Dermis blood vessel endothelial cell (primary cell): Measurements from ENCODE around the gene AGBL1. TPM values are rescaled to one million over a fixed set of nuclear protein-coding genes. Genes with fewer than 3 reads are reported as not detected.

ENCODE experiments used
- DNase-seq: peaks from one replicate; pipeline ENCODE4 v3.0.0; 2010
- total RNA-seq: library from RNA; depleted of rRNA; stranded (reverse); fragments of >200 nt; gene quantifications from 2 replicates; pipeline ENCODE4 v1.2.3, GENCODE V29; 2014

The AGBL1 gene
- total RNA-seq, 1 donor from 2014 or later, result not detected

DNA sequence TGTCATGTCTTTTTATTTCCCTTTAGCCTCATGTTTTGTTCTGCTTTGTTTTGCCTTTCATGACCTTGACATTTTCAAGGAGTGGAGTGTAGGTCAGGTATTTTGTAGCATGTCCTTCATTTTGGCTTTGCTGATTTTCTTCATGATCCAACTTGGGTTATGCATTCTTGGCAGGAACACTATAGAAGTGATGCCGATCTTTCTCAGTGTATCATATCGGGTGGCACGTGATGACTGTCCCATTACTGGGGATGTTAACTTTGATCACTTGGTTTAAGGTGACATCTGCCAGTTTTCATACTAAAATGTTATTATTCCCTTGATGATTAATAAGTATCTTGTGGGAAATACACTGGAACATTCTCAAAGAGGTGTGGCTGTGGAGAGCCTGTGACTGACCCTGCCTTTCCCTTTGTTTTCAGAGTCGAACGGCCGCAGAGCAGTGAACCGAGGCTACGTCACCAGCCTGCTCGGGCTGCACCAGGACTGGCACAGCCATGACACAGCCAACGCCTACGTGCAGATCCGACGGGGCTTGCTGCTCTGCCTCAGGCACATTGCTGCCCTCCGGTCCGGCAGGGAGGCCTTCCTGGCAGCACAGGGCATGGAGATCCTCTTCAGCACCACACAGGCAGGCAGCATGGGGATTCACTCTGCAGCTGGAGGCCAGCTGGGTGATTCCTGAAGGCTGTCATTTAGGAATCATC is 167.7 kb downstream of the AGBL1 start:
- DNase-seq, result no peak

DNA sequence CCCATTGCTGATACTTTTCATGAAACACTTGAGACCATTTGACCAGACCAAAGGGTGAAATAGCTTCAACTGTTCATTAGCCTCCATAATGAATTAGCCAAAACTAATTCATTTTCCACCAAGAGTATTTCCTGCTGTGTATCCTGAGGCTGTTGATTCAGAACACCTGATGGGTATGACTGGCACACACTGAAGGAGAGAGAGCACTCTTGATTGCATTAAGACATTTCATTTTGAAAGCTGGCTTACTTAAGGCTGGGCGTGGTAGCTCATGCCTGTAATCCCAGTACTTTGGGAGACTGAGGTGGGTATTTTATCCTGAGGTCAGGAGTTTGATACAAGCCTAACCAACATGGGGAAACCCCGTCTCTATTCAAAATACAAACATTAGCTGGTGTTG is 175.6 kb downstream of the AGBL1 start:
- no peak for DNase-seq

DNA sequence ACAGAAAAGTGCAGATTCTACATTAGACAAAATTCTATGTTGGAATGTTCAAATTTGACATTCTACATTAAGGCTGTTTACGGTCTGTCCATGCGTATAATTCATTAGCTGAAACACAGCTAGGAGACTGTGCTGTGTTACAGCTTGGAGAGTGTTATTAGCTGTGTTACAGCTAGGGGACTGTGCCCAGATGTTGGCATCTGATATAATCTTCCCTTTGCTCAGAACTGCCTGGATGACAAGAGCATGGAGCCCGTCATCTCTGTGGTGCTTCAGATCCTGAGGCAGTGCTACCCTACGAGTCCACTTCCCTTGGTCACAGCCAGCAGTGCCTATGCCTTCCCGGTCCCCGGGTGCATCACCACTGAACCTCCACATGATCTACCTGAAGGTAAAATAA is 177.0 kb downstream of the AGBL1 start:
- no peak for DNase-seq

DNA sequence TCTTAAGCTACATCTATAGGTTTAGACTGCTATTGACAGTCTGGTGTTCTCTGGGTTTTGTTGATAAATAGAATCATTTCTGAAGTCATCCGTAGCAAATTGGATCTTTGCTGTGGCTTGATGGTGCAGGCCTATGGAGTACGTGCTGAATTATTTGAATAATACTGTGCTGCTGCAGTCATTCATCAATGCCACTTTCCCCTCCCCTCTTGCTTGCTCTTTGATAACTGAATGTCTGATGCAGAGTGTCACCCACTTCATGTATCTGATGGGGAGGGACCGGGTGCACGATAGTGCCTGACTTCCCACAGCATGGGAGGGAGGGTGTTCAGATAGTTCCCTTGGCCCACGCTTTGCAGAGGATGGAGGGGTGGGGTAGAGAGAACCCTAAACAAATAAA is 179.9 kb downstream of the AGBL1 start:
- no peak for DNase-seq

DNA sequence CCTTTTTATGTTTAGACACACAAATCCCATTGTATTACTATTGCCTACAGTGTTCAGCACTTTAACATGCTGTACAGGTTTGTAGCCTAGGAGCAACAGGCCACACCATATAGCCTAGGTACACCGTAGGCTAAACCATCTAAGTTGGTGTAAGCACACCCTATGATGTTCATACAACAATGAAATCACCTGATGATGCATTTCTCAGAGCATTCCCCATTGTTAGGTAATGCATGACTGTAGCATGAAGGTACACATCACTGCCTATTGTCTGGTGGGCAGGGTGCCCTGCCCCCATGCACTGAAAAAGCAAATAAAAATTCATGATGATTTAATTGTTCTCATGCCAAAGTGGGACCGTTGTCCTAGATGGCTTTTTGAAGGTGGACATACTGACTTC is 183.6 kb downstream of the AGBL1 start:
- DNase-seq, result no peak

DNA sequence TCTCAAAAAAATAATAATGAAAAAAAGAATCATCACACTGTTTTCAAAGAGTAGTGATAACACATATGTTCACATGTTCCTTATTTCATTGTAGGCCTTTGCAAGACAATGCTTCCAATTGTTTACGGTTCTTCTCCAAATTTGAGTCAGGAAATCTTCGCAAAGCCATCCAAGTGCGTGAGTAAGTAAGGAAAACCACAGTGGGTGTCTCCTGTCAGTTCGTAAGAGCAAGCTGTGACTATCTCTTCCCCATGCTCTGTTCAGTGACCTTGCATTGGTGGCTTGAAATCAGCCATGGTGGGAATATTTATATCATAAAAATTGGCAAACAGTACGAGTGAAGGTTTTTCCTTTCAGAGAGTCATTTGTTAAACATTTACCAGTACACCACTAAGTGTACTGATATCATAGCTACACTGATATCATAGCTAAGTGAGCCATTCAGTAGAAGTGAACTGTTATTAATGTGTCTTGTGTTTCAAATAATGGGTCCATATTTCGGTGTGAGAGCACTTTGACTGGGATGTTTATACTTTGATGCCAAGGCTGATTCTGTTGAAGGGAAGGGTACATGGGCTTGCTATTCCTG is 187.3 kb downstream of the AGBL1 start:
- DNase-seq, result no peak

DNA sequence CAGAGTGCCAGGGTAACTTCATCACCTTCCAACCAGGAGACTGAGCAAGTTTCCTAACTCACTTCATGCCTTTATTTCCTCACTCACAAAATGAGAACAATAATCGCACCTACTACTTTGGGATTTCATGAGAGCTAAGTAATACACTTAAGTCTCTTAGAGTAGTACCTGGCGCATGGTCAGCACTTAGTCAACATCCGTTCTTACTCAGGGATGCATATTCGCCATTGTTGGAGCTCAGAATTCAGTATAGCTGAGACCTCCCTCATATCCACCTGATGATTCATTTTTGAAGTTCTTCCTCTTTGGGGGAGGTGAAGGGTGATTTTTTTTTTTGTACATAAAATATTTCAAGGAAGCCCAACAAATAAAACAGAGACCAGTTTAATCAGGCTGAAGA is 188.2 kb downstream of the AGBL1 start:
- no peak for DNase-seq

DNA sequence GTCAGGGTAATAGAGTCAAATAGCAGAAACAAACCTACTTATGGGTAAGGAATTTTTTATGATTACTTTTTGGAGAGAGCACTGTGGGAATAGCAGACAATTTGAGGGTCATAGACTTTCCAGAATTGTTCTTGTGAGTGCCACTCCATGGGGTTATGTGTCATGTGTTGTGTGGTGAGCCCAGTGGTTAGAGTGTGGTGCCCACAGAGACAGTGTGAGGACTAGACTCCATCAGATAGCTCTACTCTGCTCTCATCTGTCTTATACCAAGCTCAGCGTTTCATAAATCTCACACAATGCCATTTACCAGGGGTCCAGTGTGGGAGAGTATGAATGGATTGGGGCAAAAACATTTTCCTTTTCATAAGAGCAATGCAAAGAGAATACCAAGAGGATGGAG is 188.9 kb downstream of the AGBL1 start:
- DNase-seq, result no peak

DNA sequence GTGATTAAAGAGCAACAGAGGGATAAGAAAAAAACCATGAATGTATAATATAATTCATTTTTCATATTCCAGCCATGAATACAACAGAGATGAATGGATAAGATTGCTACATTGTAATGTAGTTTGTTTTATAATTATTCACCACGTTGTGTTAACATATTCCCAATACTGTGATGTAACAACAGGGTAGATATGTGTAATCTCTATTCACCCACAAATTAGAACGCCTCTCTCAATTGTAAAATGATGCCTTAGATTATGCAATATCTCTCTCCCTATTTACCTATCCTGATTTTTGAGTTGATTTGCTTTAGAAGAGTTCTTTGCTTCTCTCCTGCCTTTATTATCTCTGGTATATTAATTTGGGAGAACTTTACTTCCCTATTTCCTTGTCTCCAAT is 193.6 kb downstream of the AGBL1 start:
- DNase-seq, result no peak

DNA sequence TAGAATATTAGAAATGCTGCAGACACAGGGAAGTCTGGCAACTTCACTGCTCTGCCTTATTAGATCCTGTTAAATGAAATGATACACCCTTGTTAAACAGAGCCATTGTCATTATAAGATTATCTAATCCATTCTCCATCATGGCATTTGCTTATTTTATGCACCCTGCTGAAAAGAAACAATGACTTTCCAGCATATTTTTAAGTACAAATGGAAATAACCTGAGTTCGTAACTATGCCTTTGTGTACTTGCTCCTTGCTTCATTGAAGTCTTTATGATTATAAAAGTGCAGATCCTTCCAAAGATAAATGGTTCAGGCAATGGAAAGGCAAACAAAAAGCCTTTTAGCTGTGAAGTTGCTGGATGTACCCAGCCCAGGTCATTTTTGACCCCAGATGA is 195.7 kb downstream of the AGBL1 start:
- no peak for DNase-seq

DNA sequence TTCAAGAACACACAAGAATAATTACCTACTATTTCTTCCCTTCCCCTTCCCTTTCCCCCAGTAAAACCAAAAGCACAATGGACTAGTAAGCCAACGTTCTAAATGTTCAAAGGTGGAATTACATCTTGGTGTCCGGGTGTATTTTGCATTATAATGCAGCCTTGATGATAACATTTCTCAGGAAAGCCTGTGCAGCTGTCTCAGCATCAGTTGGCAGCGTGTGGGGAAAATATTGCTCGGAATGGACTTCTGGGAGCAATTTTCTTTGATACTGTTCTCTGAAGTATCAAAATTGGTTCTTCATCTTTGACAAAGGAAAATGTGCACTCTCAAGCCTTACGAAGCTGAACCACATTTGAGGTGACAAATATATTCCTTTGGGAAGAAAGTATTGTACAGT is 198.9 kb downstream of the AGBL1 start:
- DNase-seq, result no peak

DNA sequence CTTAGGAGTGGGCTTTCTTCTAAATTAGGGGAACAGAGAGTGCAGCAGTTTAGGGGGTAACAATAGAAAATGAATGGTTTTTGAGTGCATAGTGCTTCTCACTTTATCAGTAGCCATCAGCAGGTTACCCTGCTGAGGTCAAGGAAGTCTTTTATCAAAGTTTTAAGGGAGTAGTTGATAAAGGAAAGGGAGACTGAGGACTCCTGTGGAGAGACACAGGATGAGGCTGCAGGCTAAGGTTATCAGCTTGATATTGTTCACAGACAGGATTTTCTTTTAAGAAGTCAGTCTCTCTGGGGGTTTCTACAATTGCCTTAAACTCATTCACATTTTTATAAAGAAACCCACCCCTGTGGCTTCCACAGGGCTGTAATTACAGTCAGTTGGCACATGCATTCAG is 205.0 kb downstream of the AGBL1 start:
- DNase-seq, result no peak

DNA sequence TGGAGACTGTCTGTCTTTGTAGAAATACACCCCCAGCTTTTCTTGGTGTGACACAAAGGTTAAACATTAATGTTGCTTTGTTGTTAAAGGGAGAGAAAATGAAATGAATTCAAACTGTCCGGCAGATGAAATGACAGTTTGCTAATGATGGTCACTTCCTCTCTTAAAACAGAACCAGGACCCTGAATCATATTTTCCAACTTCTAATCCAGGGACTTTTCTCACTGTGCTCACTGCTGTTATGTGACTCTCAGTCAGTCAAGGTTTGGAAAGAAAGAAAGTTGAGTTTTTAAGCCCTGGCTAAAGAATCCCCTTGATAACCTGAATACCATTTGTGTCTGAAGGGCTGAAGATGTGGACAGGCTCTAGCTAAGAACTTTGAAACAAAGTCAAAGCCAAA is 215.8 kb downstream of the AGBL1 start:
- DNase-seq, result no peak

DNA sequence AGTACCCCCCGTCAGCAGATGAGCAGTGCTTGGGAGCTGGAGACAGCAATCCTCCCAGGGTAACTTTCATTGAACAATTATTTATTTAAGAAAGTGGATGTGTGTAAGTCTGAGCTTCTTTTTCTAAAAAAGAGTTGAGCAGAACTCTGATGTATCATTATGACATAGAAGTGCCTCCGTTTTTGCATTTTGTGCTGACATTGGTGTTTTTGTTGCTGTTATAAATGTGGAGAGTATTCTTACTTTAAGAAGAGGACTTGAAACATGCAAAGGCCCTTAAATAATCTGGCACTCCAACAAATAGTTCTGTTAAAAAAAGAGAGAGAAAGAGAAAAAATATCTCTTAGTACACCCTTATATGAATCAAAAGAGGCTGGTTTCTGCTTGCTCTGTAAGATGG is 217.1 kb downstream of the AGBL1 start:
- no peak for DNase-seq

DNA sequence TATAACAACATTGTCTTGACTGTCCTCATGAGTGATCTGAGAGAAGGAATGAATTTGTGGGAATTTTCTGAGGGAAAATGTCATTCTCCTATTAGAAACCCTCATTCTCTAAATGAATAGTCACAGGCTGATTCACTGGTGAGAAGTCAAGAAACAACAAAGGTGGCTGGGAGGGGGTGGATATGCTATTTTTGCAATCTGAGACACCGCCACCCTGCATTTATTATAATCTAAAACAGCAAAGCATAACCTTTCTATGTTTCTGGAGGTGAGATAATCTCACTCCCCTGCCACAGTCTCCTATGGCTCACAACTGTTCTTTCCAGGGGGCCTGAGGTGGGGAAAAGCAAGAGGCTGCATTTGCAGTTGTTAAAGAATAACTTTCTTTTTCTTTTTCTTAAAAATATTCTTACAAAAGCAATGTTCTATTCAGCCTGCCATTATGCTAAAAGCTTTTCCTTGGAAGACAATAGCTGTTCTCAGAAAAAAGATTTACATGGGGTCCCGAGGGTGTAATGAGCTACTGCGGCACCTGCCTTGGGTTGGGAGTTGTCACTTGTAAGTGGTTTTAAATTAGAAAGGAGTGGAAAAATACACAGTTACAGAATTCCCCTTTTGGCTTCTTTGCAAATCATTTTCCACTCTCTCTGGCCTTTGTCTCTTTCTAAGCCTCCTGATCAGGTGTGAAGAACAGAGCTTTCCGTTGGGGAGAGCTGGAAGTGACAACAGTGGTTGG is 220.9 kb downstream of the AGBL1 start:
- DNase-seq, result no peak

DNA sequence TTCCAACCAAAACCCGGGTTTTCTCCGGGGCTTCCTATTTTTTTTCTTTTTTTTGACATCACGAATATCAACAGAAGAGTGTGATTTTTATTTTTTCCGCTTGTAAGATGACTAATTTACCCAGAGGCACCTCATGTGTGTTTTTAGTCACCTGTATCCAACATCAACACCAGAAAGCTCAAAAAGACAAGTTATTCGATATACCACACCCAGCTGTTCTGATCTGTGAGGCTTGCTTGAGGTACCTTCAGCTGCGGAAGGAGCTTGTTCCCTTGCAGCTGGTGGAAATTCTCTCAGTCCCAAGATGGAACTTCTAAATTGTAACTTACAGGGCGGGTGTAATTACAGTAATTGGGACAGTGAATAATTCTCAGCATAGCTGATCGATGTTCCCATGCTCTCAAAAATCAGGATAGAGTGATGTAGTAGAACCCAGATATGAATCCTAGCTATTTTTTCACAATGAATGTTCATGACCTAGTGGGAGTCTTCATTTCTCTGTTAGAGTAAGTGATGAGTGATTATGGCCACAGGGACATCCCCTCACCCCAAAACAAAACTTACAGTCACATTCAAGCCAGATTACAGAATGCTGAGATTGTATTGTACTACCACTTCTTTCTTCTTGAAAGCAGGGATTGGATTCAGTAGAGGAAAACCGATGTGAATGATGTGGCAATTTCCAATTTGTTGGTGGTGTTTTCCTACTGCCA is 232.1 kb downstream of the AGBL1 start:
- no peak for DNase-seq

DNA sequence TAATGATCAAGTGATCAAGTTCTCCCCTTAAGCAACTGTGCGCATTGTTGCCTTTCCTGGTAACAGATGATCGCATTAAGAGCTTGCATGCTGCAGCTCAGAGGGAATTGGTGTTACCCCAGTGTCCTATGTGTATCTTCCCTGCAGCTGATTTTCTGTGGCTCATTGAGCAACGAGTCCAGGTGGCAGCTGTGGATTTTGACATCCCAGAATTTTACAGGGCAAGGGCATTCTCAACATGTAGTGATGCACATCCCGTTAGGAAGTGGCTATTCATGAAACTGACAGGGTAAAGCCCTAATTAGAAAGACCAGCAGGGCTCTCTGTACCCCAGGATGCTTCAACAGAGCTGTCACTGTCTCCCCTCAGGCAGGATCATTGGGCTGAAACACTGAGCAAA is 232.8 kb downstream of the AGBL1 start:
- DNase-seq, result no peak

DNA sequence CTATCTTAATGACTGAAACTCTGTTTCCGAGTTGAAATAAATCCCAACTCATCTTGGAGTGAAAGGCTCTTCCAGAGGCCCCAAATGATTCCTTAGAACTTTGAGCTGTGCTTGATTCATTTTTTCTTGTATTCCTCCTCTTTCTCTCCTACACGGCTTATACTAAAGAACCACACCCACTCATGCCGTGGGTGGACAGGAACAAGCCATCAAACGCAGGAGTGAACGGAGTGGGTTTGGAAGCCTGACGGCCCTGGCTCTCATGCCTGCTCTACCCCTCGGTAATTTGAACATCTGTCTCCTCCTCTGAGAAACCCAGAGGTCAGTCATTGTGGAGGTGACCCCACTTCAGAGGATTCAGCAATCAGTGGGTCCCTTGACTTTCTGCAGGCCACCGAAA is 236.5 kb downstream of the AGBL1 start:
- DNase-seq, result no peak

DNA sequence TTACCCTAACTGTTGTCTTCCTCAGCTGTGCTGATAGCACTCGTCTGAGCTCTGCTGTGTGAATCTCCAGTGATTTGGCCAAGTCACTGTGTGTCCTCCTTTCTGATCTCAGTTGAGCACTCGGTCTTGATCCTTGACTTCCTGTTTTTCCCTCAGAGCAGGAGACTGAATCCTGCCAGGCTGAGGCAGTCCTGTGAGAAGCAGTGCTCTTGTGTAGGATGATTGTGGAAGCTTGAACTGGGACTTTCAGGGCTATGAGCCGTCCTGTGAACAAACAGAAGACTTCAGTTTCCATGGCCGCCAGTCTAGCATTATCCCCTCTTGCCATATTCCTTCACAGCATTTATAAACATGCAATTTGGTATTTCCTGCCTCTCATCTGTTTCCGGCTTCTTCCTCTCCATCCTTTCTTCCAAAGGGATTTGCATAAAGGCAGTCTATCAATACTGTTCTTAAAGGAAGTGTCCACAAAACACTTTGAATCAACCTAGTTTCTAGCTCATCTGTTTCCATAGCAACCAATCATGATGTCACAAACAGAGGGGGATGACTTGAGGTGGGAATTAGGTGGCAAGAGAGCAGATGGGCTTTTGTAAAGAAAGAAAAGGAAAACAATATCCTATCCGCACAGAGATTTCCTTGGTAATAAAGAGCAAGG is 237.2 kb downstream of the AGBL1 start:
- DNase-seq, result no peak

DNA sequence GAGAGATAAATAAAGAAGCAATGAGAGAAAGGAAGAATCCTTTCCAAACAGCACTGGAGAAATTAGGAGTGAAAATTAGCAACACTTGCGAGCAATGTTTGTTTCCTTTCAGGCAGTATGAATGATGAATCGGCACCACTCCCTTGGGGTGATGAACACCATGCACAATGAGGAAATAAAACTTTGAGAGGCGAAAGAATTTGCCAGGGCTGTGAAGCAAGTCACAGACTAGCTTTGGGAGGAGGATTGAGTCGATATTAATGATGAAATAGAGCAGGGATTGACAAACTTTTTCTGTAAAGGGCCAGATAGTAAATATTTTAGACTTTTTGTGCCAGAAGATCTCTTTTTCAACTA is 237.7 kb downstream of the AGBL1 start:
- no peak for DNase-seq

DNA sequence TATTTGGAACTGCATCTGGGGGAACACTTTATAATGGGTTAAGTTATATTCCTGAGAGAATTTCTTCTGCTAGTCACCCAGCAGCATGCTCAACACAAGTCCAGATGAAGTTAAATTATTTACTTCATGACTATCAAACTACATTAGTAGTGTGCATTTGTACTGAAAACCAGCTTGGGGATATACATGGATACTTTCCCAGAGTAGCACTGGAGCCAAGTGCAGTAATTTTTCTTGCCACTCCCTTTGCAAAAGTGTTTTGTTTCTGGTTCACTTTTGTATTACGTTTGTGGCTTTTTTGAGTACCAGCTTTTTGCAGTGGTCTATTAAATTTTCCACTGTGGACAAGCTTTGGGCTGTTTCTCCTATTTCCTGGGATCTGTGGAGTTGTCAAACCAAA is 243.0 kb downstream of the AGBL1 start:
- DNase-seq, result no peak

DNA sequence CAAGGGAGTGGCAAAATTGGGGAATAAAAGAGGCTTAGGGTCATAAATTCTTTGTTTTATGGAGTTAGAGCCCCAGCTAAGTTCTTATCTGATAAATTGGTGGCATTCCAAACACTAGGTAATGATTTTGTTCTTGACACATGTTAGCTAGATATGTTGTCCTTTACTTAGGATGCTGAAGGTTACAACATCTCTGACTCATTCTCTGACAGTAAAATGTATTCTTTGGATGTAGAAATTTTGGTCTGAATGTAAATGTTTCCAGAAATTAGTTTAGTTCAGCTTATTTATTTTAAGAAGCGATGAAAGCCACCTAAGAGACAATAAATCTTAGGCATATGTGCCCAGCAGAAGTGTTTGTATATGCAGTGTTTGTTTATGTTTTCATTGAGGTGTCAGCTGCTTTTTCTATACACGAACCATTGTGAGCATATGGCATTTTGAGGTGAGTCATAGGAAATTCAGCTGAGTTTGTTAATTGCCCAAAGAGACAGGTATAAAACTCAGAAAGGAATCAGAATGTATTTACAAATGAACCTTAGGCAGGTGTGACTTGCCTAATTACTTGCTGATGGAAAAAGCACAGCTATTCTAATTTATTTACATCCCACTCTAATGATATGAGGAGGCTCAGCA is 247.7 kb downstream of the AGBL1 start:
- DNase-seq, result no peak

DNA sequence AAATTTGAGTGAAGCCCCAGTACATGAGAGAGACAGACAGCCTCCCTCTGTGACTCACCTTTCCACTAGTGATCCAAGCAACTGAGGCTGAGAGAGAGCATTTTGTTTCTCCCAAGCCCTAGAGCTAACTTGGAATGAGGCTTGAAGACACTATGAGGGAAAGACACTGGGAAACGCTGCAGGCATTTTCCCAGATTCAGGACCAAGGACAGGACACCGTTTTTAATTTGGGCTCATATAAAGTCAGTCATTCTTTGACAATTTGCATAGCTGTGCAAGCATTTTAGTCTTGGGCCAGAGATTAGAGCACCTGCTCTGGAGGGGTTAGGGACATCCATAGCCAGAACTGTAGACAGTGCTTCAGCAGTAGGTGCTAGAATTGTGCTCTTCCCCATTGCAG is 249.0 kb downstream of the AGBL1 start:
- no peak for DNase-seq
